ENCODE measurements around the gene INO80E.

DNA sequence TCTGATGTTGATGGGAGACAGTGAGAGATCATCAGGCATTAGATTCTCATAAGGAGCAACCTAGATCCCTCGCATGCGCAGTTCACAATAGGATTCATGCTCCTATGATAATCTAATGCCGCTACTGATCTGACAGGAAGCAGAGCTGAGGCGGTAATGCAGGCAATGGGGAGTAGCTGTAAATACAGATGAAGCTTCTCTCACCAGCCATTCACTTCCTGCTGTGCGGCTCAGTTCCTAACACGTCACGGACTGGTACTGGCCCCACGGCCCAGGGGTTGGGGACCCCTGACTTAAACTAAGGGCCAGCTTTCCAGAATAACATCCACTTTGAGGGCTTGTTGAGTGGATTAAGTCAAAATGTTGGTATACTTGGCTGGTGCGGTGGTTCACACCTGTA, 36.7 kb upstream of the INO80E start:
- no peak for TF ChIP-seq POLR2A (IDR thresholded peaks at IDR 0.05)
- TF ChIP-seq, protein P1, sequence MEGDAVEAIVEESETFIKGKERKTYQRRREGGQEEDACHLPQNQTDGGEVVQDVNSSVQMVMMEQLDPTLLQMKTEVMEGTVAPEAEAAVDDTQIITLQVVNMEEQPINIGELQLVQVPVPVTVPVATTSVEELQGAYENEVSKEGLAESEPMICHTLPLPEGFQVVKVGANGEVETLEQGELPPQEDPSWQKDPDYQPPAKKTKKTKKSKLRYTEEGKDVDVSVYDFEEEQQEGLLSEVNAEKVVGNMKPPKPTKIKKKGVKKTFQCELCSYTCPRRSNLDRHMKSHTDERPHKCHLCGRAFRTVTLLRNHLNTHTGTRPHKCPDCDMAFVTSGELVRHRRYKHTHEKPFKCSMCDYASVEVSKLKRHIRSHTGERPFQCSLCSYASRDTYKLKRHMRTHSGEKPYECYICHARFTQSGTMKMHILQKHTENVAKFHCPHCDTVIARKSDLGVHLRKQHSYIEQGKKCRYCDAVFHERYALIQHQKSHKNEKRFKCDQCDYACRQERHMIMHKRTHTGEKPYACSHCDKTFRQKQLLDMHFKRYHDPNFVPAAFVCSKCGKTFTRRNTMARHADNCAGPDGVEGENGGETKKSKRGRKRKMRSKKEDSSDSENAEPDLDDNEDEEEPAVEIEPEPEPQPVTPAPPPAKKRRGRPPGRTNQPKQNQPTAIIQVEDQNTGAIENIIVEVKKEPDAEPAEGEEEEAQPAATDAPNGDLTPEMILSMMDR (IDR thresholded peaks at IDR 0.05) = no peak
